T-helper 22 cell (primary cell): Measurements from ENCODE around the gene TMEM238.
"Not testable (repeated sequence)": the region's sequence is repeated elsewhere in the genome, so short reads cannot be mapped to it uniquely, and the experiment has no call there.

Experiments used
- DNase-seq: peaks from one replicate; pipeline ENCODE4 v3.0.0-alpha.2; 2020; ENCODE audit warnings: low read depth

Gene TMEM238, protein sequence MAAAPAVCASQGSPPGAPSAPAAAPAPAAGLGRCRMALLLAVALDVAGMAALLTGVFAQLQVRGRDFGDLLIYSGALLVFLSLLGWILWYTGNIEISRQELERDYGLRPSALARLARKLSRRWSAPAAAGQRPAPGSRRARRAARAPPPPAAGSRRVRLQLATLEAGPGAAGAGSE

DNA sequence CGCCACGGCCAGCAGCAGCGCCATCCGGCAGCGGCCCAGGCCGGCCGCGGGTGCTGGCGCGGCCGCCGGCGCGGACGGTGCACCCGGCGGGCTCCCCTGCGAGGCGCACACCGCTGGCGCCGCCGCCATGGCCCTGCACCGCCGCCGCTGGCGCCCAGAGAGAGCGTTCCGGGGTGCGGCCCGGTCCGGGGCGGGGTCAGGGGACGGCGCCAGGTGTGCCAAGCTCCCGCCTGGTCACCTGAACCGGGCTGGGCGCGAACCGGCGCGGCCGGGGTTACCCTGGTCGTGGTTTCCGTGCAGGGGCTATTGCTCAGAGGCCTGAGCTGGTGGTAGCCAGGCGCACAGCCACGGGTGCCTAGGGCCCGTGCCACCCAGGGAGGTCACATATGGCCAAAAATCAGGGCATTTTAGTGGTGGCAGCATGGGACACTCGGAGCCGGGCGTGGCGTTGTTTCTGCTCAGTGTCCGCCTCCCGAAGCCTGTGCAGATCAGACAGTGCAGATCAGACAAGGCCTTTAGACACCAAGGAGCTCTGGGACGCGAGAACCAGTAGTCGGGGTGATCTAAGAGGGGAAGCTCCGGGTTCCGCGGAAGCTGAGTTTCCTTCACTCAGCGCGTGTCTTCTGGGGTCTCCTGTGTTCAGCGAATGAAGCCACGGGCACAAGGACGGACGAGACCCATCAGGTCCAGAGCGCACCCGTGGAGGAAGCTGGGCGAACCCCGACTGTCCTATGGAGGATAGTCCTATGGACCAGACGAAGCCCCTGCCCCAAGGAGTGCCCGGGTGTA, at the start of gene TMEM238:
Gene TMEM238, minus strand, starts transcription at position 162 of the 789 bp plus-strand sequence. Its CDS starts 33 bp downstream, at position 129.
- DNase-seq, result no peak

DNA sequence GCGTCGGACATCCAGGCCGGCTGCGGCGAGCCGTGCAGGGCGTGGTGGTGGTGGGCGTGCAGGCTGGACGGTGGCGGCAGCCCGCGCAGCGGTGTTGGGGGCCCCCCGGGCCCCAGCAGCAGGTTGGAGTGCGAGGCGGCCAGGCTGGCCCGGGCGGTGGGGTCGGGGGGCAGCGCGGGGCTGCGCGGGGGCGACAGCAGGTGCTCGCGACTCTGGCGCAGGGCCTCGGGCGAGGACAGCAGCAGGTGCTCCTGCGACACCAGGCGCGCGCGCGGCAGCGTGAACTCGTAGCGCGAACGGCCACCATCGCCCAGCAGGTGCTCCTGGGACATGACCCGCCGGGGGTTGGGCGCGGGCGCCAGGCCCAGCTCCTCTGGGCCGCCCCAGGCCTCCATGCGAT, 49.2 kb upstream of the TMEM238 start:
- DNase-seq, result no peak

GRCh38 chr19:55432241-55432959, 48.3 kb upstream of the TMEM238 start:
- DNase-seq, result no peak

- no peak for DNase-seq
Observed at GRCh38 chr19:55431183-55431582, 47.1 kb upstream of the TMEM238 start.

DNA sequence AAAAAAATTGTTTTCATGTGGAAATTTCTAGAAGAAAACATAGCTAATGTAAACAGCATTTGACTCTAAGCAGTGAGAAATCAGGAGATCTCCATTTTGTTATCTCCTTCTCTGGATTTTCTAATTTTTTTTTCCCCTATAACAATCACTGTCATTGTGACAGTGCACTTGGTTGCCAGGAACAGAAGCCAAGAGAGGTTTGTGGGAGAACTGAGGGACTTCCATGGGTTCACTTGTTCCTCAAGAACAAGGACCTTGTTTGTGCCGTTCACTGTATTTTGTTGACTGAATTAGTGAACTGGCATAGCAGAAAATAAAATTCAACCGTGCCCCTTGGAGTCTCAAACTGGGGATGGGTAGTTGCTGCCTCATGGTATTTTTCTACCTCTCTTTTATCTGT, 42.0 kb upstream of the TMEM238 start:
- no peak for DNase-seq

DNA sequence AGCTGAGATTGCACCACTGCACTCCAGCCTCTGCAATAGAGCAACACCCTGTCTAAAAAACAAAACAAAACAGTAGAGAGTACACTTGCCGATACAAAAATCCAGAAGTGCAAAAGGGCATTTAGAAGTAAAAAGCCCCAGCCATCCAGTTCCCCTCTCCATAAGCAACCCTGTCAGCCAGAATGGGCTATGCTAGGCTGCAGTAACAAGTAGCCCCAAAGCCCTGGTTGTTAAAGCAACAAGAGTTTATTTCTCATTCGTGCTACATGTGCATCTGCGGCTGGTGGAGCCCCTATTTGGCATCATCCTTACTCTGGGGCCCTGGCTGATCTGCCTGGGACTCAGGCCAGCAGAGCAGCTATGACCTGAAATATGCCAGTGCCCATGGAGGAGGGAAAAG, 40.4 kb upstream of the TMEM238 start:
- no peak for DNase-seq

DNA sequence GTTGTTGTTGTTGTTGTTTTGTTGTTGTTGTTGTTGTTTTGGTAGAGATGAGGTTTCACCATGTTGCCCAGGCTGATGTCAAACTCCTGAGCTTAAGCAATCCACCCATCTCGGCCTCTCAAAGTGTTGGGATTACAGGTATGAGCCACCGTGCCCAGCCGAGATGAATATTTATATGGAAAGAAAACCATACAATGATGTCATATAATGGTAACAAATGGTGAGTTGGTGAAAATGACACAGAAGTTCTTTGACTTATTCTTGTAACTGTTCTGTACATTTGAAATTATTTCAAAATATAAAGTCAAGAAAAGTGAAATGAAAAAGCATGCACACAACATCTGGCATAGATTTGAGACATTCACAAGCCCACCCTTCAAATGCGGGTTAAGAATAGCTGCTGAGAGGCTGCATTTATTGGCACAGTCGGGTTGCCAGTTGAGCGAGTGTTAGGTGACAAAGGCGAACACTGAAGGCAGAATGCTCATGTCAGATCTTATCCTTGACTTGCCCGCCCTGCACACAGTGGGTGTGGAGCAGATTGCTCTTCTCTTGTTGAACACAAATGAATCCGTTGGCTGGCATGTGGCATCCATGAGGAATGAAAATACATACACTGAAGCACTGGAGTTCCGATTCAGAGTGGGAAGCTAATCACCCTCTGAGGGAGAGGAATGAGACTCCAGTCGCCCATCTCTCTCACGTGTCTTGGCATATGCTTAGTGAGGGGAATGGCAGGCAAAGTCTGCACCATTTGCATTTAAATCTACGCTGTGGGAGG, 39.3 kb upstream of the TMEM238 start:
- no peak for DNase-seq

GRCh38 chr19:55421281-55421680, 37.2 kb upstream of the TMEM238 start:
- peak; percentile 34 for DNase-seq

GRCh38 chr19:55419624-55420236, 35.6 kb upstream of the TMEM238 start:
- DNase-seq, result no peak

DNA sequence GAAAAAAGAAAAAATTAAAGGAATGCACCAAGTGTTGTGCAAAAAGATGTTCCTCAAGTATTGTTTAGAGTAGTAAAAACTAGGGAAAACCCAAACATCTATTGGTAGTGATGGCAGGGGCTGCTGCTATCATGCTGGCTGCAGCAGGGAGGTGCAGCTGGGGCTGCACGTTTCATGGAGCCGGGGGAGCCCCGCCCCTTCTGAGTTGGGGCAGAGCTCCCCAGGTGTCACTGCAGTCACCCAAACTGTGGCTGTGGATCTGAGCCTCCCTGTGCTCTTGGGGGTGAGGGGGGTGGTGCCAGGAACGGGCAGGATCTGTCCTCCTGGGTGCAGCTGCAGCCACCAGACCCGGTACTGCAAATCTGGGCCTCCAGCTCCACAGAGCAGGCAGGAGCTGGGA, 35.0 kb upstream of the TMEM238 start:
- DNase-seq, result no peak

DNA sequence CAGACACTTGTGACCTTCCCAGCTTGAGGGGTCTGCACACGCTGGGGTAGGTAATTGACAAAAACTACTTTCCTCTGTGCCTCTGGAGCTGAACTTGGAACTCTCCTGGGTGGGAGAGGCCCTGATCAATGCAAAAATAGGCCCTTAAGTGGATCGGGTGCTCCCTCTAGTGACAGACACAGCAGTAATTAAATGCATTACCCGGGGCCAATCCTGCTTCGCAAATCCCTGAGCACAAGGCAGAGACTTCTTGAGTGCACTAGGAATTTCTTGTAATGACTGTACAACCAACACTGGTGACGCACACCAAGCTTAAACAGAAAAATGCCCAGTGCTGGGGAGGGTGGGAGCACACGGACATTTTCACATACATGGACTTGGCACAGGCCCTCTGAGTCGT, 34.1 kb upstream of the TMEM238 start:
- DNase-seq, result no peak

- DNase-seq, result no peak
Observed at GRCh38 chr19:55410168-55410567, 26.1 kb upstream of the TMEM238 start.

- DNase-seq, result not testable (repeated sequence)
Observed at GRCh38 chr19:55409179-55409578, 25.1 kb upstream of the TMEM238 start.

GRCh38 chr19:55408533-55408872, 24.4 kb upstream of the TMEM238 start:
- DNase-seq, result no peak

DNA sequence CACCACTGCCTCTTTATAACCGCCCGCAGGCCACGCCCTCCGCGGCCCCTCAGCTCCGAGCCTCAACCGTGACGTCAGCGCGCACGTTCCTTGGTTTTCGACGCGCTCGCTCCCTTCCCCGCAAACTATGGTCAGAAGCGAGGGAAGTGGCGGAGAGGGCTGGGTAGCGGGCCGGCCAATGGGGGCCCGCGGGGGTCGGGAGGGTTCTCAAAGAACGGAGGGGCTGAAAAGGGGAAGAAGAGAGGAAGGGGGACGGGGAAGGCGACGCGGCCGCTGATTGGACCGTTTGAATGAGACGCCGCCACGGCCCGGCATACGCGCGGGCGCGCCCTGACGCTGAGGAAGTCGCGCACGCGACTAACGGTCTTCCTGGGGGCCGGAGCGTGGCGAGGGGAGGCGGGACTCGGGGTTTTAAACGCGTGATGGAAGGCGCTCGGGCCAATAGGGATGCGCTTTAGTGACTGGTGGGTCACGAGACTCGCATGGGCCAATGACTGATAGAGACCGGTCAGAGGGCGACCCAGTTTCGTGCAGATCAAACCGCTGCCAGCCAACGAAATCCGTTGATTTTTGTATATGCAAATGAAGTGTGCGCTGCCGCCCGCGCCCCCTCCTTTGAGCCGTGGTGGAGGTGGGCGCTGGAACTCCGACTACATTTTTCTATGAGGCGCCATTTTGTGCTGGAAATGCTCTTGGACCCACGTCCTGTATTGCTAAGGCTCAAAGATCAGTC, 23.9 kb upstream of the TMEM238 start:
- peak; percentile 96 for DNase-seq

DNA sequence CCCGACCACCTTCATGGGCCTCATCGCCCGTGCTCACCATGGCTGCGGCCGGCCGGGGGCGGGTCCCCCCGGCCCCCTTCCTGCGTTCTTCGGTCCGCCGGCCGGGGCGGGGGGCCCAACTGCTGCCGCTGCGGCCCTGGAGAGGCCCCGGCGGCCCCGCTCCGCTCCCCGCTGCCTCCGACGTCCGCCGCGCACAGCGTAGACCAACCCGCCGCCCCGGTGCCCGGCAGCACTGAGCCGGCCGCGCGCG, 23.4 kb upstream of the TMEM238 start, which contains the start of gene UBE2S:
Gene UBE2S, minus strand, starts transcription at position 239 of the 250 bp plus-strand sequence. Its CDS starts 199 bp downstream, at position 40.
- DNase-seq, result not testable (repeated sequence)

DNA sequence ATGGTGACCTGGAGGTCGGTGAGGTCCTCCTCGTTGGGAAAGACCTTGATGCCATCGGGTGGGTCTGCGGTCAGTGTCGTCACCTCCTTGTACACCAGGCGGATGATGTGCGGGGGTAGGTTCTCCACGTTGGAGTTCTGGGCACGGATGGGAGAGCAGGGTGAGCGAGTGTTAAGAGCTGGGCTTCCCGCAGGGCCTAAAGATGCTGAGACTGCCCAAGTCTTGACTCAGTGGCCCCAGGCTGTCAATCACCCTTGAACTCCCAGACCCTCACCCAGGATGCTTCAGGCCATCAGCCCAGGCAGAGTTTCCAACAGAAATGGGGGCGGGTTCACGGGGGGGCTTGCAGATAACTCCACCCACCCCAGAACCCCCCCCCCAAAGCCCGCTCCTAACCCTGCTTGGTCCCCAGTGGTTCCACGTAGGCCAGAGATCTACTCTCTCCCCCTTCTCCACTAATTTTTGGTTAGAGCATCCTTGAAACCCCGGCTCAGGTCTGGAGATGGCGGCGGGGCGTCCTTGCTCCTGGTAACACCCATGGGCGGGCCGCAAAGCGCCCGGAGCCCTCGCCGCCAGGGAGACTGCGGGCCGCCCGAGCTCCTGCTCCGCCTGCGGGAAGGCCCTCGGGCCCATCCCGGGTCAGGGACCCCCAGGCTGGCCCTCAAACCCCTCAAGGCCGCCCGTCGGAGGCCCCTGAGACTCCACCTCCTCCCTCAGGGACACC, 22.9 kb upstream of the TMEM238 start:
- DNase-seq, result no peak

DNA sequence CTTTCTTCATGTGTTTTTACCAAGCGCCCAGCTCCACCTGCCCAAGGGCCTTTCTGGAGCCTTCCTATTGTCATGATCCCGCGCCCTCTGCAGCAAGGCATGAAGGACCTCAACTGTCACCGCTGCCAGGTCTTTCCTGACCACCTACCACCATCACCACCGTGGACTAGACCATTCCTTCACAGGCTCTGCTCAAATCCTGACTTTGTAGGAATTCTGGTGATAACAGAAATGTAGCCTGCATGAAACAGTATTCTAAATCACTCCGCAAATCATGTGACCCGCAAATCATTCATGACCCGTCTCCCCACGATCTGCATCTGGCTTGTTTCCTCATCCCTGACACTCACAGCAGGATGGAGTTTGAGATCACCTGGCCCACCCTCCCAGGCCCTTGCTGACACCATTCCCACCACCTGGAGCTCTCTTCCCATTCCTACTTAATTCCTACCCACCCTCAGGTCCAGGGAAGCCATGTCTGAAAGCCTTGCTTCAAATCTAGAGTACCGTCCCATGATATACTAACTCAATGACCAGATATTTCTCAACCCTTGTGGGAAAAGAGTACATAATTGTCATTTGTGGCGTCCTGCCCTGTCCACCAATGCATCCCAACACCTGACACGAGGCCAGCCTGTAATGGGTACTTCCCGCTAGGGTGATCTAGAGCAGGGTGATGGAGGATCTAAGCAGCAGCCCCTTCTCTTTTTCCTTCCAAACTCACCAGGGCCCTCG, 22.2 kb upstream of the TMEM238 start:
- DNase-seq, result no peak

DNA sequence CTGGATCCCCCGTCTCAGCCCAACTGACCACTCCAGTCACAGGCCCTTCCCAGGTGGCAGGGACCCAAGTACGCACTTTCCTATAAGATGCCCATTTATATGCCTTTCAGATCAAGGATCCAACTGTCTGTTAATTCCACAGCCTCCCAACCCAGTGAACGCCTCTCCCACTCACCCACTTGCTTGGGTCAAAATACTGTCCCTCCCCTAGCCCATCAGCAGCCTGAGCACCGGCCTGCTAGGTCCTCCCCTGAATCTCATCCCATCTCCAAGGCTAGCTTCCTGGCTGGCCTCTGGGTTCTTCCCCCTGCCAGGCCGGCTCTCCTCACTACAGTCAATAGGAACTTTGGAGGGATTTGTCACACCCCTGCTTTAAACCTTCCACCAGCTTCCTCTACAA, 21.5 kb upstream of the TMEM238 start:
- DNase-seq, result no peak

DNA sequence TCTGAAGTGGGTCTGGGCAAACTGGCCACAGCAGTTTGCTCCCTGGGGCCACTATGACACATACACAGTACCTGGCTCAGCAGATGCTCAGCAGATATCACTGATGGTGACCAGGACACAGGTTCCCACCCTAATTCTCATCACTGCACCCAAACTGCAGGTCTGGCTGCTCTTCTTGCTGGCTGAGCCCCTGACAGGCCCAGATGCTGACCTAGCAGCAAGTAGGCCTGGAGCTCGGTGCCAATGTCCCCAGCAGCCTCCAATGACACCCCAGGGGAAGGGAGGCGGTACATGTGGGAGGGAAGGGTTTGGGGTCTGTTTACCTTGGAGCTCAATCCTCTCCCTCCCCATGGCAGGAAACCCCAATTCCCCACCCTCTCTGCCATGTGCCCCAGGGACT, 18.4 kb upstream of the TMEM238 start:
- DNase-seq, result no peak
